LNCaP clone FGC (cell line): Measurements from ENCODE around the gene SCAND1.
"Not testable (repeated sequence)": the region's sequence is repeated elsewhere in the genome, so short reads cannot be mapped to it uniquely, and the experiment has no call there.

ENCODE experiments used
- DNase-seq: peaks from one replicate; pipeline ENCODE4 v3.0.0-alpha.2; 2011; ENCODE audit warnings: low read depth
- H3K4me3 ChIP-seq: 2 replicates; pipeline ENCODE4 v1.5.1; 2011; ENCODE audit warnings: mild to moderate bottlenecking, low read depth, low read length, control low read depth
- TF ChIP-seq, protein P1 (sequence below): IDR thresholded peaks from 2 replicates; pipeline ENCODE4 v1.5.1; 2012; ENCODE audit warnings: mild to moderate bottlenecking; ENCODE audit not compliant: control insufficient read depth, insufficient read depth; ENCODE audit errors: extremely low read depth

SCAND1 gene

DNA sequence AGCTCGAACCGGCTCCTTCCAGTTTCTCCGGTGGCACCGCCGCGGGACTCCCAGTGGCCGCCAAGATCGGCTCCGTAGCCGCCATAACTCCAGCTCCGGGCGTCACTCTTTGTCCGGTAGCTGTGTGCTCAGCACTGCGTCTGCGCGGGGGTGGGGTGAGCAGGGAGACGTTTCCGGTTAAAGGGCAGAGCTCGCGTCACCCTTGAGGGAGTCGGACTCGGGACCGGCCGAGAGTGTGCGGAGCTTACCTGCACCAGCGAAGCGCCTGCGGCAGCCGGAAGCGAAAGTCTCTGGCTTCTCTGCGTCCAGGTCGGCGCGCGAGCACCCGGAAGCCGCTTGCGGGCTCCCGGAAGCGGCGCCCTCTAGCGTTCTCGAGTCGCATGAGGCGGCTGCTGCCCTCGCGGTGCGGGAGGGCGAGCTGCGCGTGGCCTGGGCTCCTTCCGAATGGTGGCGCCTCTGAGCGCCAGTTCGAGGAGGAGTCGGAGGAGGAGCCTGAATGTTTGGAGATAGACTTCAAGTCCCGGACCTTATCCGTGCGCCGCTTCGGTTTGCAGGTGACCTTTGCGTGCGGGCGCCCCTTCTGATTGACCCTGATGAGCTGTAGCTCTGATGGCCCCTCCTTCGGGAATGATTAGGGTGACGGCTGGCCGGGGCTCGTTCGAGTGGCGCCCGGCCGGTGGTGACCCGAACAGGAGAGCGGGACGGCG is at the start of gene SCAND1:
Gene SCAND1, minus strand, starts transcription at position 303 of the 707 bp plus-strand sequence. Its CDS starts 218 bp downstream, at position 85.
- TF ChIP-seq, protein P1, sequence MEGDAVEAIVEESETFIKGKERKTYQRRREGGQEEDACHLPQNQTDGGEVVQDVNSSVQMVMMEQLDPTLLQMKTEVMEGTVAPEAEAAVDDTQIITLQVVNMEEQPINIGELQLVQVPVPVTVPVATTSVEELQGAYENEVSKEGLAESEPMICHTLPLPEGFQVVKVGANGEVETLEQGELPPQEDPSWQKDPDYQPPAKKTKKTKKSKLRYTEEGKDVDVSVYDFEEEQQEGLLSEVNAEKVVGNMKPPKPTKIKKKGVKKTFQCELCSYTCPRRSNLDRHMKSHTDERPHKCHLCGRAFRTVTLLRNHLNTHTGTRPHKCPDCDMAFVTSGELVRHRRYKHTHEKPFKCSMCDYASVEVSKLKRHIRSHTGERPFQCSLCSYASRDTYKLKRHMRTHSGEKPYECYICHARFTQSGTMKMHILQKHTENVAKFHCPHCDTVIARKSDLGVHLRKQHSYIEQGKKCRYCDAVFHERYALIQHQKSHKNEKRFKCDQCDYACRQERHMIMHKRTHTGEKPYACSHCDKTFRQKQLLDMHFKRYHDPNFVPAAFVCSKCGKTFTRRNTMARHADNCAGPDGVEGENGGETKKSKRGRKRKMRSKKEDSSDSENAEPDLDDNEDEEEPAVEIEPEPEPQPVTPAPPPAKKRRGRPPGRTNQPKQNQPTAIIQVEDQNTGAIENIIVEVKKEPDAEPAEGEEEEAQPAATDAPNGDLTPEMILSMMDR = peak; percentile 100
- peak within 1 kb of the TSS; percentile 95 for H3K4me3 ChIP-seq
- peak; percentile 95 for DNase-seq

- DNase-seq = no peak
- TF ChIP-seq, protein P1 = no peak
- H3K4me3 ChIP-seq = no peak overlapping the region
Measured at GRCh38 chr20:36004045-36004444, 49.7 kb upstream of the SCAND1 start.

DNA sequence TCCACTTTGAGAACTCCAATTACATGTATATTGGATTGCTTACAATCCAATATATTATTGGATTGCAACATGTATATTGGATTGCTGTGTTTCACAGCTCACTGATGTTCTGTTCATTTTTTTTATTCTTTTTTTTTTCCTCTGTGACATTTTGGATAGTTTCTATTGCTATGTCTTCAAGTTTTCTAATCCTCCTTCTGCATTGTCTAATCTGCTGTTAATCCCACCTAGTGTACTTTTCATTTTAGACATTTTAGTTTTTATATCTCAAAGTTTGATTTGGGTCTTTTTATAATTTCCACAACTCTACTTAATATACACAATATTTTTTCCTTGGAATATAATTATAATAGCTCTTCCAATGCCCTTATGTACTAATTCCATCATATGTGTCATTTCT is 48.6 kb upstream of the SCAND1 start:
- no peak overlapping the region for H3K4me3 ChIP-seq
- TF ChIP-seq, protein P1 = no peak
- DNase-seq = no peak

DNA sequence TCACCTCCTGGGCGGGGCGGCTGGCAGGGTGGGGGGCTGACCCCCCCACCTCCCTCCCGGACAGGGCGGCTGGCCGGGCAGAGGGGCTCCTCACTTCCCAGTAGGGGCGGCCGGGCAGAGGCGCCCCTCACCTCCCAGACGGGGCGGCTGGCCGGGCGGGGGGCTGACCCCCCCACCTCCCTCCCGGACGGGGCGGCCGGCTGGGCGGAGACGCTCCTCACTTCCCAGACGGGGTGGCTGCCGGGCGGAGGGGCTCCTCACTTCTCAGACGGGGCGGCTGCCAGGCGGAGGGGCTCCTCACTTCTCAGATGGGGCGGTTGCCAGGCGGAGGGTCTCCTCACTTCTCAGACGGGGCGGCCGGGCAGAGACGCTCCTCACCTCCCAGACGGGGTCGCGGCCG is 47.0 kb upstream of the SCAND1 start:
- H3K4me3 ChIP-seq, DNase-seq: not testable (repeated sequence)

DNA sequence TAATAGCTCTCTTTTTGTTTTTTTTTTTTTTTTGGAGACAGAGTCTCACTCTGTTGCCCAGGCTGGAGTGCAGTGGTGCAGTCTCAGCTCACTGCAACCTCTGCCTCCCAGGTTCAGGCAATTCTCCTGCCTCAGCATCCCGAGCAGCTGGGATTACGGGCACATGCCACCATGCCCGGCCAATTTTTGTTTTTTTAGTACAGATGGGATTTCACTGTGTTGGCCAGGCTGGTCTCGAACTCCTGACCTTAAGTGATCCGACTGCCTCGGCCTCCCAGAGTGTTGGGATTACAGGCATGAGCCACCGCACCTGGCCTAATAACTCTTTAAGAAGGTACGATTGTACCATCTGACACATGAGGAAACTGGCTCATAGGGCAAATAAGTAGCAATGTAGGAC is 42.2 kb upstream of the SCAND1 start:
- DNase-seq, H3K4me3 ChIP-seq: not testable (repeated sequence)

DNA sequence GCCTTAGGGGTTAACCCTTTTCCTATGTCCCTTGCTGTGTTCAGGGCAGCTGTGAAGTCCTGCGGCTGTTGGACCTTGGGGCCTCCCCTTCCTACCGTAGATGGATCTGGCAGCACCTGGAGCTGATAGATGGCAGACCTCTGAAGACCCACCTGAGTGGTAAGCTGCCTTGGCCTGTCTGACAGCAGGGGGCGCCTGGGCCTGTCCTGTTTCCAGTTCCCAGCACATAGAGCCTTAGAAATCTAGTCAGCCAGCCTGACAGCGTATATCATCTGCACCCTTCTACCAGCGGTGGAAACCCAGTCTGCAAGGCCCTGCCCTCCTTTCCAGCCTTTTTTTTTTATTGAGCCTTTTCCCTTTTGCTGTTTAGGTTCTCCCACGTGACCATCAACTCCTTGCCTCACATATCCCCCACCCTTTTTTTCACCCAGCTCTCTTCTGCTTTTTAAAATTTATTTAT is 40.7 kb upstream of the SCAND1 start:
- TF ChIP-seq, protein P1 = peak; percentile 82
- DNase-seq = peak; percentile 56

DNA sequence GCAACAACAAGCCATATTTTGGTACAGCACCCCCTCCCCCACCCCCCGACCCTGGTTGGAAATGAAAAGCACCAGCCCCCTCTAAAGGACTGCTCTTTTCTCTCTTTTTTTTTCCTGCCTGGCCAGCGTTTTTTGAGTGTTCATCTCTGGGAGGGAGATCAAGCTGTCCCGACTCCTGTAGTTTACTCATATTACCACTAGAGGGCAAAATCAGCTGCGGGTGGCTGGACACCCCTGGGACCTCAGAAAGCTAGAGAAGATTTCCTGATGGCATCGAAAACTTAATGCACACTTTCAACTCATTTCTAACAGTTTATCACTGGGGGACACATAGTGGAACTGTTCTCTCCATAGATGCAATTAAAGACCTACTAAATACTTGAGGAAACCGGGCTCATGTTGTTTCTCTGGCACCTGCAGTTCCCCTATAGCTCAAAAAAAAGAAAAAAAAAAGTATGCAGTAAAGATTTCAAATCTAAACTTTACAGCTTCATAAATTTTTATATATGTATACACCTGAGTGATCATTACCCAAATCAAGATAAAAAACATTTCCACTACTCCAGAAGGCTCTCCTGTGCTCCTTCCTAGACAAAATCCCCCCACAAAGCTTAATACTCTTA is 38.5 kb upstream of the SCAND1 start:
- H3K4me3 ChIP-seq = no peak overlapping the region
- no peak for DNase-seq
- TF ChIP-seq, protein P1 = peak; percentile 76

More for the DNA sequence above, 40.7 kb upstream of the SCAND1 start:
- H3K4me3 ChIP-seq = no peak overlapping the region
